IMR-90 (cell line): ENCODE measurements around the gene SLC43A2. TPM values are rescaled to one million over a fixed set of nuclear protein-coding genes. Genes with fewer than 3 reads are reported as not detected.

Experiments used
- ATAC-seq: fragments of 200-7000 bp; cut with Tn5 transposase; 2 replicates; pipeline ENCODE4 v1.9.1; 2020; ENCODE audit warnings: low read depth, mild to moderate bottlenecking, moderate library complexity
- BruUV-seq: library from RNA; stranded (reverse); fragments of 400-500 nt; replicated peaks from 2 replicates; lab custom pipeline; 2021; lab: Mats Ljungman, UMichigan
- CTCF ChIA-PET: fragments of 300-600 bp; formaldehyde crosslinking; extraction: SDS; loops from one replicate; lab custom pipeline; 2021; ENCODE audit warnings: antibody characterized with exemption; lab: Yijun Ruan, JAX
- POLR2A ChIA-PET: fragments of 300-600 bp; sonication (Branson Sonifier 250); formaldehyde crosslinking; loops from one replicate; lab custom pipeline; 2022; ENCODE audit warnings: antibody characterized with exemption; ENCODE audit not compliant: unreplicated experiment; lab: Charles Lee
- DNase-seq: peaks from one replicate; pipeline ENCODE4 v3.0.0; 2013
- H2AFZ ChIP-seq: replicated peaks from 2 replicates; pipeline ENCODE3; 2013; ENCODE audit warnings: low read length, mild to moderate bottlenecking; ENCODE audit not compliant: poor library complexity
- H2AK5ac ChIP-seq: 2 replicates; pipeline ENCODE4 v1.6.1; 2013; ENCODE audit warnings: low read depth, low read length, inconsistent platforms
- H2AK9ac ChIP-seq: replicated peaks from 2 replicates; pipeline ENCODE3; 2013; ENCODE audit warnings: mild to moderate bottlenecking, low read depth, low read length, moderate library complexity; ENCODE audit not compliant: poor library complexity
- H2BK120ac ChIP-seq: 2 replicates; pipeline ENCODE4 v1.6.1; 2013; ENCODE audit warnings: low read depth, low read length, inconsistent platforms
- H2BK15ac ChIP-seq: 3 replicates; pipeline ENCODE4 v1.6.1; 2013; ENCODE audit warnings: low read depth, low read length, inconsistent platforms
- H2BK20ac ChIP-seq: 2 replicates; pipeline ENCODE4 v1.6.1; 2013; ENCODE audit warnings: low read depth, mild to moderate bottlenecking, inconsistent platforms, low read length, moderate library complexity
- H2BK5ac ChIP-seq: 2 replicates; pipeline ENCODE4 v1.6.1; 2013; ENCODE audit warnings: mild to moderate bottlenecking, low read depth, low read length, inconsistent platforms; ENCODE audit not compliant: poor library complexity, severe bottlenecking
- H3K14ac ChIP-seq: replicated peaks from 2 replicates; pipeline ENCODE4 v1.6.1; 2013; ENCODE audit warnings: low read depth, low read length, inconsistent platforms
- H3K18ac ChIP-seq: 2 replicates; pipeline ENCODE4 v1.6.1; 2013; ENCODE audit warnings: low read depth, low read length, control low read depth
- H3K23ac ChIP-seq: 2 replicates; pipeline ENCODE4 v1.6.1; 2013; ENCODE audit warnings: low read depth, low read length, inconsistent platforms
- H3K27ac ChIP-seq: 2 replicates; pipeline ENCODE4 v1.5.1; 2013; ENCODE audit warnings: mild to moderate bottlenecking, control low read depth, low read length; ENCODE audit not compliant: insufficient read depth
- H3K27me3 ChIP-seq: 2 replicates; pipeline ENCODE4 v1.6.1; 2013; ENCODE audit warnings: low read length; ENCODE audit not compliant: control insufficient read depth, insufficient read depth
- H3K36me3 ChIP-seq: 2 replicates; pipeline ENCODE4 v1.6.1; 2013; ENCODE audit warnings: low read length, mixed read lengths; ENCODE audit not compliant: control insufficient read depth, insufficient read depth
- H3K4ac ChIP-seq: 2 replicates; pipeline ENCODE4 v1.6.1; 2013; ENCODE audit warnings: low read depth, low read length, inconsistent platforms
- H3K4me1 ChIP-seq: 2 replicates; pipeline ENCODE4 v1.6.1; 2013; ENCODE audit warnings: low read length, mixed read lengths; ENCODE audit not compliant: control insufficient read depth, insufficient read depth
- H3K4me2 ChIP-seq: 2 replicates; pipeline ENCODE4 v1.6.1; 2013; ENCODE audit warnings: low read depth, mild to moderate bottlenecking, control low read depth, low read length, moderate library complexity
- H3K4me3 ChIP-seq: 2 replicates; pipeline ENCODE4 v1.5.1; 2013; ENCODE audit warnings: low read depth, mild to moderate bottlenecking, control low read depth, low read length, moderate library complexity; ENCODE audit not compliant: insufficient read depth
- H3K56ac ChIP-seq: 2 replicates; pipeline ENCODE4 v1.6.1; 2013; ENCODE audit warnings: low read length, inconsistent platforms; ENCODE audit not compliant: insufficient read depth; ENCODE audit errors: extremely low read depth
- H3K79me1 ChIP-seq, 2 experiments: 2 replicates each; pipeline ENCODE4 v1.6.1; 2013; ENCODE audit warnings: low read length in 2 of 2, inconsistent platforms in 1 of 2, low read depth in 1 of 2
- H3K9ac ChIP-seq: 2 replicates; pipeline ENCODE4 v1.6.1; 2013; ENCODE audit warnings: low read depth, low read length, control low read depth
- H3K9me1 ChIP-seq: 2 replicates; pipeline ENCODE4 v1.6.1; 2013; ENCODE audit warnings: low read length, inconsistent platforms; ENCODE audit not compliant: insufficient read depth
- H3K9me3 ChIP-seq: 2 replicates; pipeline ENCODE4 v1.6.1; 2013; ENCODE audit warnings: low read length; ENCODE audit not compliant: control insufficient read depth, insufficient read depth
- H4K20me1 ChIP-seq: 2 replicates; pipeline ENCODE4 v1.6.1; 2013; ENCODE audit warnings: low read length, inconsistent platforms; ENCODE audit not compliant: insufficient read depth
- H4K5ac ChIP-seq: 2 replicates; pipeline ENCODE4 v1.6.1; 2013; ENCODE audit warnings: mild to moderate bottlenecking, low read depth, low read length, control low read depth
- H4K8ac ChIP-seq, 2 experiments: 2 replicates each; pipeline ENCODE4 v1.6.1; 2013; ENCODE audit warnings: low read depth in 2 of 2, low read length in 2 of 2, control low read depth in 1 of 2, inconsistent platforms in 1 of 2
- H4K91ac ChIP-seq: 2 replicates; pipeline ENCODE4 v1.6.1; 2013; ENCODE audit warnings: low read depth, low read length, inconsistent platforms; ENCODE audit not compliant: insufficient read depth
- CTCF ChIP-seq: conservative IDR thresholded peaks from 2 replicates; pipeline ENCODE4 v1.5.1; 2012; ENCODE audit warnings: mild to moderate bottlenecking, low read depth, low read length, improper control_type of control experiment
- MAFK ChIP-seq: IDR thresholded peaks from 2 replicates; pipeline ENCODE4 v1.6.1; 2012; ENCODE audit warnings: low read depth, low read length, improper control_type of control experiment
- NFE2L2 ChIP-seq: fragments of 150-350 bp; IDR thresholded peaks from 2 replicates; pipeline ENCODE4 v1.6.1; 2016; ENCODE audit warnings: low read depth, mild to moderate bottlenecking, low read length
- POLR2A ChIP-seq: IDR thresholded peaks from 2 replicates; pipeline ENCODE4 v1.6.1; 2012; ENCODE audit warnings: mild to moderate bottlenecking, low read depth, low read length
- RAD21 ChIP-seq: IDR thresholded peaks from 2 replicates; pipeline ENCODE4 v1.6.1; 2012; ENCODE audit warnings: low read length, improper control_type of control experiment
- RFX5 ChIP-seq: IDR thresholded peaks from 2 replicates; pipeline ENCODE4 v1.8.0; 2012; ENCODE audit warnings: low read depth, mild to moderate bottlenecking, low read length, moderate library complexity
- USF2 ChIP-seq: fragments of 150-350 bp; IDR thresholded peaks from 2 replicates; pipeline ENCODE4 v1.6.1; 2017; ENCODE audit warnings: mild to moderate bottlenecking, antibody characterized with exemption, low read length, low read depth
- WGBS, 2 experiments: methylation state at CpG; one replicate each; pipeline versions ENCODE4 v1.1.5 to v1.1.7; 2013; ENCODE audit warnings: missing lambda C conversion rate in 2 of 2; ENCODE audit not compliant: insufficient read length in 1 of 2; ENCODE audit errors: extremely low coverage in 2 of 2; 5-methylcytosine and 5-hydroxymethylcytosine counted together
- dilution Hi-C: fragments of 300-500 bp; cut with HindIII; formaldehyde crosslinking; loops from one replicate; pipeline ENCODE4 v1.14.3; 2018; ENCODE audit warnings: low sequenced_read_pairs; ENCODE audit not compliant: unreplicated experiment
- in situ Hi-C: fragments of 300-500 bp; cut with MboI; formaldehyde crosslinking; loops from 3 replicates; pipeline ENCODE4 v1.14.3; 2019; ENCODE audit warnings: low sequenced_read_pairs, inconsistent platforms, mixed read lengths
- intact Hi-C: fragments of 100-400 bp; cut with micrococcal nuclease; formaldehyde crosslinking; loops from 2 replicates; pipeline ENCODE4 v1.10.0; 2022
- polyA plus RNA-seq, 3 experiments: library from polyadenylated mRNA; depleted of rRNA; stranded (reverse); fragments of >200 nt; gene quantifications; 2 replicates each; pipeline ENCODE4 v1.2.3, GENCODE V29; 2012; ENCODE audit warnings: low replicate concordance in 1 of 3
- total RNA-seq: library from RNA; depleted of rRNA; stranded (reverse); fragments of >200 nt; gene quantifications from 2 replicates; pipeline ENCODE4 v1.2.3, GENCODE V29; 2012

SLC43A2 gene
- total and polyA plus RNA-seq, 2 of the 4 experiments (the other 2 are of a cell fraction) = 3.8 to 9.0 TPM

DNA sequence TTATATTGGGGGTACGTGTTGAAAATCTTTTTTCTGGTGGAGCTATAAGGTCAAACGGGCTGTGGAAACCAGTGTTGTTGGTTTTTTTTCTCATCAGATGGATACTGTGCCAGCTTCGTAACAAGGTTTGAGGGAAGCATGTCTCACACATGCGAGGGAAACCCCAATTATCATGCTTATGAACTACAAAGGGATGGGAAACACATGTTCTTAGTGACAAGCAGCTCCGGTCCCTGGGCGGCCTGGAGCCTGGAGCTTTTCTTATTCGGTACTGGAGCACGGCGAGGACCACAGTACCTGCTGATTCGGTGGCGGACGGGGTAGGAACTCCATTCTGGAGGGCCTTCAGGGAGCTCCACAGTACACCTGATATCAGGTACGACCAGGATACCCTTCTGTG is 12.5 kb downstream of the SLC43A2 start:
- TF ChIP-seq RAD21 = no peak
- no peak for TF ChIP-seq USF2
- TF ChIP-seq RFX5 = no peak
- TF ChIP-seq POLR2A = no peak
- no peak for TF ChIP-seq CTCF
- no peak for TF ChIP-seq MAFK
- no peak for TF ChIP-seq NFE2L2
- Histone ChIP-seq H2BK20ac (no peak overlapping the region), H3K56ac (no peak overlapping the region), H2BK120ac (no peak overlapping the region), H3K4me3 (no peak overlapping the region), H3K36me3 (no peaks in the 10 kb centered on the region), H3K27me3 (no peaks in the 10 kb centered on the region), H3K14ac (no peak overlapping the region), H3K18ac (no peak overlapping the region), H3K4me2 (no peak overlapping the region), H4K5ac (no peak overlapping the region), H2AK9ac (no peak overlapping the region), H3K23ac (no peak overlapping the region), H2AK5ac (no peak overlapping the region), H3K9me3 (no peaks in the 10 kb centered on the region), H3K9me1 (no peaks in the 10 kb centered on the region), H3K9ac (no peak overlapping the region), H2BK15ac (no peak overlapping the region), H2AFZ (no peak overlapping the region), H3K4ac (no peak overlapping the region), H4K91ac (no peak overlapping the region), H3K4me1 (peaks cover 3% of the 10 kb centered on the region; the same call in 1 of the 2 replicates), H4K20me1 (no peaks in the 10 kb centered on the region), H4K8ac (no peak overlapping the region), H3K27ac (no peak overlapping the region), H3K79me1 (no peaks in the 10 kb centered on the region), H2BK5ac (no peak overlapping the region)
- DNase-seq = no peak
- dilution Hi-C loops (no loop called here), in situ Hi-C loops (no loop called here), intact Hi-C loops (no loop called here)
- WGBS, 2 experiments = 67% methylated on average over 8 of the region's 13 CpGs; no CpG with 5 or more reads in 1 of the 2 experiments
- ATAC-seq = no peak
- BruUV-seq = no TSS peak
- ChIA-PET POLR2A (no interaction called here), CTCF (no interaction called here)
